ENCODE measurements around the gene SEC22B.
"Not testable (repeated sequence)": the region's sequence is repeated elsewhere in the genome, so short reads cannot be mapped to it uniquely, and the experiment has no call there.

SEC22B gene

GRCh38 chr1:120144626-120145025 lies 31.7 kb downstream of the SEC22B start:
- DNase-seq, result not testable (repeated sequence)

DNA sequence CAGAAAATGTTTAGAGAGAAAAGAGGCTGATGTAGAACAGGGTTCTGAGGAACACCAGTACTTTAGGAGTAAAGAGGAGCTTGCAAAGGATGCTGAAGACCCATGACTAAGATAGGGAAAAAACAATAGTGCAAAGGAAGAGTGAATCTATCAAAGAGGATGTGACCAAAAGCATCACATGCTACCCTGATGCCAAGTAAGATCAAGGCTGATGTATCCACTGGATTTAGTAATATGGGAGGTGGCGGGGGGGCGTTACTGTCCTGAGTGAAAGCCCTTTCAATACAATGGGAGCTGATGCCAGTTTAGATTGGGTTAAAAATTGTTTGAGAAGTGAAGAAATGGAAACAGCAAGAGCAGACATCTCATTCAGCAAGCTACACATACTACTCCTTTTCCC lies 32.2 kb downstream of the SEC22B start:
- DNase-seq, result peak; percentile 51

DNA sequence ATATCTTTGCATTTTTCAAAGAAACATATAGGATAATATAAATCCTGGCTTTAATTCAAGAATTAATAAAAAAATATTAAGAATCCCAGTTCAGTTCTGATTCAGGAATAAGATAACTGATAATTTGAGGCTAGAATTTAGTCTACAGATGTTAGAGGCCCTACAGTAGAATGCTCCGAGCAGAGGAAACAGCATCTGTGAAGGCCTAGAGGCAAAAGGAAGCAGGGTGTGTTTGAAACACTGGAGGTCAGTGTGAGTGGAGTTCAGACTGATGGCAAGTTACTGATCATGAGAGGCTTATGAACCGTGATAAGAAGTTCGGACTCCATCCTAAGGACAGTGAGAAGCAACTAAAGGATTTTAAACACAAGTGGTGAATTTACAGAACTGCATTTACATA lies 33.0 kb downstream of the SEC22B start:
- peak; percentile 40 for DNase-seq

DNA sequence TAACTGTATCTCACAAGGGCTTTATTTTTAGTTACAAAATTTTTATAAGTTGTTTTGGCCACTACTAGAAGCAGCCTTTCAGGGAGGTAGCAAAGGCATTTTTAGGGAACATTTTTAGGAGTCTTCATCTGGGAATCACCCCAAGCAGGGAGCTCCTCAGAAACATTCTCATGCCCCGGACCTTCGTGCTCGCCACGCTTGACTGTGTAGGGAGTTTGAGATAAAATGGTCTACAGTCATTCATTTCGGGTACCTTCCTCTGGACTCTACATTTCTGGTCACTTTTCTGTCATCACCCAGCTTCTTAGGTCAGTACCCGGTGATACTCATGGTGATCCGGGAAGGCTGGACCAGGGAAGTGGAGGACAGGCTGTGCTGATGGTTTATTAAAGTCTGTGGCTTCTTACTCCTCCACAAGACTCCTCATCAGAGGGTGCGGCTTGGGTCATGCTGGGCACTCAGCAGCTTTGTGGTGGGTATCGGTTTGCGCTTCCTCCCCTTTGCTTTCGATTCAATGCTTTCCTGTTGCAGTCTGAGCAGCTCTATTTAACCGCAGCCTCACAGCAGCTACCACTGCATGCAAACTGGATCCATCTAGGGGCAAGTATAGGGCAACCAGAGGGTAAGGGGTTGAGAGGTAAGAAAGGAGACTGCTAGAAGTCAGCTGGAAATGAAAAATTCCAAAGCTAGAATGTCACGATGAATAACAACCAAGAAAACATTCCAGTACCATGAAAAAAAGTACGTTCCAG lies 33.6 kb downstream of the SEC22B start:
- peak; percentile 91 for DNase-seq

- DNase-seq, result not testable (repeated sequence)
Observed at GRCh38 chr1:120141865-120142264, 34.5 kb downstream of the SEC22B start.

DNA sequence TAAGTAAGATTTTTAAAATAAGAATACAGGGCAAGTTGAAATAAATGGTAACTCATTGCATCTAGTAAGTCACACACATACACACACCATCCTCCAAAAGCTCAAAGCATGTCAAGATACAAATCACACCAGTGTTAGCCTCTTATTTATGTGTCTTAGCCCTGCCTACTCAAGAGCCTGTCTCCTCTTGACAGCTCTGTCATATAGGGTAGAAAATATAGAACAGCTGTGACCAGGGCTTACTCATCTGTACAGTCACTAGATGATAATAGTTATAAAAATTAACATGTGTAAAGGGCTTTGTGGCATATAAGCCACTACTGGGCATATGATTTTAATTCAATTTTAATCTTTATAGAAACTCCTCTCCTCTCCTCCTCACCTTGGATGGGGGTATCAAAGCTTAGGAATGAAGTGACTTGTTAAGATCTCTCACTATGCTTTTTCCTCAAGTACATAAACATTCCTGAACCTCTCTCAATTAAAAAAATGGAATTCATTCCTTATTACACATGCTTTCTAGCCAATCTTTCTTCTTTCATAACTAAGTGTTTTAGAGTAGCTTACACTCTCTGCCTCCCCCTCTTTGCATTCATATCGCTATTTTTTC lies 35.6 kb downstream of the SEC22B start:
- not testable (repeated sequence) for DNase-seq

- not testable (repeated sequence) for DNase-seq
Observed at GRCh38 chr1:120136086-120136485, 40.2 kb downstream of the SEC22B start.

- DNase-seq, result not testable (repeated sequence)
Observed at GRCh38 chr1:120133928-120134325, 42.4 kb downstream of the SEC22B start.

DNA sequence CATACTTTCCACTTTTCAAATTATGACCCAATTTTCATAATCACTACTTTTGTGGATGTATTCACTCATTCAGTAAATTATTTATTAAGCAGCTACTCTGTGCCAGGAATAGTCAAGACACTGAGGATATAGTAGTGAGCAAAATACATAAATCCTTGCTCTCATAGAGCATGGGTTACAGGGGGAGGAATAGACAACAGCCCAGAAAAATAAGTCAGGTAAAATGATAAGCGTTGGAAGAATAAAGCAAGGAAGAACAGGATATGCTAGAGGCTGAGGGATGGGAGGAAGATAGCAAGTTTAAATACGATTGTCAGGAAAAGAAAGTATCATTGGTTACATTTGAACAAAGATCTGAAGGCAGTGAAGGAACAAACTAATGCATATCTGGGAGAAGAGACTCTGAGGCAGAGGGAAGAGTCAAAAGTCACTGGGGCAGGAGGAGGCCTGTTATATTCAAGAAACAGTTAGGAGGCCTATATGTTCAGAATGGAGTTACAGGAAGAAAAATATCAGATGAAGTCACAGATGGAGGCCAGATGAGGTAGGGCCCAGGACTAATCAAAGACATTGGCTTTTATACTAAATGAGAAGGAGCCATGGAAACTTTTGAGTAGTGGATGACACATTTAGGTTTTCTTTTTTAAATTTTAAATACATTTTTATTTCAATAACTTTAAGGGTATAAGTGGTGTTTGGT lies 42.9 kb downstream of the SEC22B start:
- no peak for DNase-seq

GRCh38 chr1:120132406-120132763 lies 43.9 kb downstream of the SEC22B start:
- DNase-seq, result not testable (repeated sequence)

DNA sequence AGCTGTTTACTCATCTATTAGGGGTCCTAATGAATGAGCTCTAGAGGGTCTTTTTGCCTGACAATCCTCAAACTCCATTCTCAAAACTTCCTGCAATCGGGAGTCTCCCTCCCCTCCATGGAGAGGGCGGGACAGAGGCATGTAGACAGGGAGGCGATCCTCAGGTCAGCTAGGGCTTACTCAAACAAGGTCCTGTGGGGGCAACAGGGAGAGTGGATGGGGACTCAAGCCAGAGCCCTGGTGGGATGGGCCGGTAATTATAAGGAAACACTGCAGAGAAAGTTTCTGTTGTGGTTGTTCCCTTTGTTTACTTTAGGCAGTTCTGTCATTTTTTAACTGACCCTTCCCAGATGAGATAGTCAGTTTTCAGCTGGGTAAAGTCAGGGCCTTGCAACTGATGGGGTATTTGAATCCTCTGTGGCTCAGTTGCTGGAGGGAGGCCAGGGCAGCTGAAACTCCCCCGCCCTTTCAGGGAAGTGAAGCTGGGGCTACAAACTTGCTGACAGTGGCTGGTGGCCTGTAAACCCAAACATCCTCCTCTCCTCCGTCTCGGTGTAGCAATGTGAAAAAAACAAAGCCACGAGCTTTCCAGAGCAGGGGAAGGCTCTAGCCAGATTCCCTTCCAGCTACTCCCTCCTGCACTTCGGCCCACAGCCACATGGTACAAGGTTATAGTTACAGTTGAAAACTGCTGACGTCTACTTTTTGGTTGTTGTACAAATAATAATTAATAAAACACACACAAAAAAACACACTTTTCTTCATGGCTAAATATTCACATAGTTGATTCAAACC lies 44.5 kb downstream of the SEC22B start:
- DNase-seq, result not testable (repeated sequence)

DNA sequence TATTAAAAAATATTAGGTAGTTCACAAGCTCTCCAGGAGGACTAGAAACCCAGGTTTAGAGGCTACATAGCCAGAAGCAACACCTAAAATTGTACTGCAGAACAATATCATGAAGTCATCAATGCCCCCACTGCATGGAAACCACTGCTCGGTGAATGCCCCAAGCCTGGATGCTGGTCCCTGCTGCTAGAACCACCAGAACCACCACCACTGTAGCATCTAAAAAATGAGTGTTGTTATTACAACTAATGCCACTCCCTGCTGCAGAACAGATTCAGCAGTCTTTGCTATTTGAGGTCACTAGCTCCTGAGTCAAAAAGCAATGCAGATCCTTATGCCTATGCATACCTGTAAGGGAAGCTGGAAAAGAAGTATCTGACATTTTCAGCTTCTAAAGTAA lies 48.4 kb downstream of the SEC22B start:
- not testable (repeated sequence) for DNase-seq

GRCh38 chr1:120126216-120126615 lies 50.1 kb downstream of the SEC22B start:
- DNase-seq, result not testable (repeated sequence)

- not testable (repeated sequence) for DNase-seq
Observed at GRCh38 chr1:120124628-120125027, 51.7 kb downstream of the SEC22B start.

- DNase-seq, result peak; percentile 20
Observed at GRCh38 chr1:120123813-120124510, 52.4 kb downstream of the SEC22B start.

DNA sequence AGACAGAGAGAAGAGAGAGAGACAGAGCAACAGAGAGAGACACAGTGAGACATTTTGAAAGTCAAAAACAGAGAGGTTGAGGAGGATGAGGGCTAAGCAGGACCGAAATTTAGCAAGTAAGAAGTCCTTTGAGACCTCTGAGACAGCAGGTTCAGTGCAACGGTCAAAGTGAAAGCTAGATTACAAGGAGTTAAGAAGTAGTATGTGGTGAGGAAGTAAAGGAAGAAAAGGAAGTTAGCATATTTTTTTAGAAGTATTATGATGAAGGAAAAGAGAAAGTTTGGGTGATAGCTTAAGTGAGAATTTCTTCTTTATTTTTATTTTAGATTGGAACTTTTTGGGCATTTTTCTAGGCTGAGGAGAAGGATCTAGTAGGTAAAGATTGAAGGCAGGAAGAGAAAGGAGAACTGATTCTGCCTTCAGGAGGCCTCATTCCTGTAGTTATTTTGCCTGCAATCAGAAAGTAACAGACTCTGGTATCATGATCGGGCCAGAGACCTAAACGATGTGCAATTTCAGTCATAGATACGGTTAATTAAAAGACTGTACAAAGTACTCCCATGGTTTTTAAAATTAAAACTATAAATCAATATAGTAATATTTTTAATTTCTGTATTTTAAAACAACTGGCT lies 53.9 kb downstream of the SEC22B start:
- DNase-seq, result peak; percentile 21

- DNase-seq, result not testable (repeated sequence)
Observed at GRCh38 chr1:120121830-120122229, 54.5 kb downstream of the SEC22B start.

GRCh38 chr1:120120525-120120924 lies 55.8 kb downstream of the SEC22B start:
- DNase-seq, result not testable (repeated sequence)

DNA sequence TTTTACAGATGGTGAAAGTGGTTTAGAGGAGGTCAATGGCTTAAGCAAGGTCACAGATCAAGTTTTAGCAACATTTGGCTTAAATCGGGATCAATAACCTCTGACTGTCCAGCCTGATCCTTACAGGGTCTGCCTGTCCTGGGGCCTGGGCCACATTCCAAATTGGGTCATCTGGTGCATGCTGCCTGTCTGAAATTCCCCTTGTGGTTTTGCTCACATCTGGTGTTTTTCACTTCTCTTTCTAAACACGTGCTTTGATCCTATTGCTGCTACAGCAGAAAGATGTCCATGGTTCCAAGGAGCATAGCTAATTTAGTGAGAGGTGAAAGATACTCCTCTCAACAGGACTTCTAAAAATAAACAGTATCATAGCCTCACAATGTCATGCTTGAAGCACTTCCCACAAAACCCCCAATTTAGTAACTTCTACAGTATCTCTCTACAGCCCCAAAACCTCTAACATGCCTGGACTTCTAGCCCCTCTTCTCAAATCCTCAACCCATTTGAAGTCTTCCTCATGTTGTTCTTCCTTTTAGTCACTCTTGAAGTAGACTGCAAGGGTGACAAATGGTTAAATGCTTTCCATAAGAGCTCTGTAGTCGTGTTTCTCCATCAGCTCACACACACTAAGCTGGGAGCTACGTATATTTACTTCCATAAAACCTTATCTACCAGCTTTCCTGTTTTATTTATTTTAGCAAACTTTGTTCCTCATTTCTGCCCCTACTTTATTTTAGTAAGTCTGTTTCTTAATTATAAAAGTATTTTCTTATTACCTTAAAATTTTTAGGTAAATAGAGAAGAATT lies 58.7 kb downstream of the SEC22B start:
- not testable (repeated sequence) for DNase-seq

- DNase-seq, result not testable (repeated sequence)
Observed at GRCh38 chr1:120116094-120116493, 60.2 kb downstream of the SEC22B start.

DNA sequence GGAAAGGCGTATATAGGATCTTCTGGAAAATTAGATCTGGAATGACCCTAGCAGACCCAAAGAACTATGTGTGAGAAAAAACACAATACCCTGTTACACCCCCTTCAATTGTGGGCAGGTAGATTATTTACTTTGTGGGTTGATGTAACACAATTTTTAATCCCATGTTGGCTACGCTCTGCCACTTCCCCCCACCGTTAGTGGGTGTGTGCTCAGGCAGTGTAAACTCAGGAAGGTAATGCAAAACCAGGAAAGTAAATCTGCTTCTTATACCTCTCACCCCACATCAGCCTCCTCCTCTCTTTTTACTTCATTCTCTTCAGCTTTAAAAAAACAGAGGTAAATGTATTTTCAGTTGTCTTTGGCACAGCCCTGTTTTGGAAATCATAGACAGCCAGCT lies 63.2 kb downstream of the SEC22B start:
- DNase-seq, result not testable (repeated sequence)

All from activated CD4-positive, alpha-beta T cell treated with anti-CD3 and anti-CD28 coated beads, Interleukin-10, Interleukin-2, amounts not matched to agents 100 ng/mL and 50 ng/mL, durations not matched to agents 16 hours and 8 hours (primary cell).